ENCODE measurements around the gene VANGL2.

- TF ChIP-seq CTCF (IDR thresholded peaks at IDR 0.05), result no peak
- no peak for TF ChIP-seq POLR2A (IDR thresholded peaks at IDR 0.05)
Measured at GRCh38 chr1:160455153-160455517, 54.8 kb downstream of the VANGL2 start.
